HG02610 (cell line): Measurements from ENCODE around the gene ZNF761.
"Not testable (repeated sequence)": the region's sequence is repeated elsewhere in the genome, so short reads cannot be mapped to it uniquely, and the experiment has no call there.

Source experiments
- ATAC-seq: cut with Tn5 transposase; IDR thresholded peaks from one replicate; pipeline ENCODE4 v1.9.1; 2021; ENCODE audit warnings: mild to moderate bottlenecking, moderate library complexity; ENCODE audit not compliant: unreplicated experiment

Gene ZNF761

DNA sequence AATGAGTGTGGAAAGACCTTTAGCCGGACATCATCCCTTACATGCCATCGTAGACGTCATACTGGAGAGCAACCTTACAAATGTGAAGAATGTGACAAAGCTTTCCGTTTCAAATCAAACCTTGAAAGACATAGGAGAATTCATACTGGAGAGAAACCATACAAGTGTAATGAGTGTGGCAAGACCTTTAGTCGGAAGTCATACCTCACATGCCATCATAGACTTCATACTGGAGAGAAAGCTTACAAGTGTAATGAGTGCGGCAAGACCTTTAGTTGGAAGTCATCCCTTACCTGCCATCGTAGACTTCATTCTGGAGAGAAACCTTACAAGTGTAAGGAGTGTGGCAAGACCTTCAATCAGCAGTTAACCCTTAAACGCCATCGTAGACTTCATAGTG, 24.0 kb downstream of the ZNF761 start:
- ATAC-seq = no peak

DNA sequence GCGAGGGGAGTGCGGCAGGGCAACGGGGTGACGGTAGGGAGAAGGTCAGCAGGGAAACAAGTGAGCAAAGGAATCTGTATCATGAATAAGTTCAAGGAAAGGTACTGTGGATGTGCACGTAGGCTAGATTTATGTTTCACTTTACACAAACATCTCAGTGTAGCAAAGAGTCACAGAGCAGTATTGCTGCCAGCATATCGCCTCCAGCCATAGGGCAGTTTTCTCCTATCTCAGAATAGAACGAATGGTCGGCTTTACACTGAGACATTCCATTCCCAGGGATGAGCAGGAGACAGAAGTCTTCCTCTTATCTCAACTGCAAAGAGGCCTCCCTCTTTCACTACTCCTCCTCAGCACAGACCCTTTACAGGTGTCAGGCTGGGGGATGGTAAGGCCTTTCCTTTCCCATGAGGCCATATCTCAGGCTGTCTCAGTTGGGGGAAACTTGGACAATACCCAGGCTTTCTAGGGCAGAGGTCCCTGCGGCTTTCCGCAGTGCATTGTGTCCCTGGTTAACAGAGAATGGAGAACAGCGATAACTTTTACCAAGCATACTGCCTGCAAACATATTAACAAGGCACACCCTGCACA, 28.4 kb downstream of the ZNF761 start:
- not testable (repeated sequence) for ATAC-seq

DNA sequence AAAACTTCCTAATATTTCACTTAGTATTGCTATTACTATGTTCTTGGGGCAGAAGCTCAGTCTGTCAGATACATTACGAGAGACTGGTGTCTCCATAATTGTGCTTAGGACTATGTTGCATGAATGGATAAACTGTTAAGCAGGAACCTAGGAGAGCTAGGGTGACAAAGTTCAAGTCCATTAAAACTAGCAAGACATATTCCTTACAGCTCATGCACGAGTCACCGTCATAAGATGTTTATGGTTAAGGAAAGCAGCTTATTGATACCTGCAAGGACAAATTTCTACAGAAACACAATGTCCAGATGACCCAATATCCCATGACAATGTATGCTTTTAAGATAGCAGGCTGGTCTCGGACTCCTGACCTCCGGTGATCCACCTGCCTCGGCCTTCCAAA, 30.1 kb downstream of the ZNF761 start:
- ATAC-seq = no peak

DNA sequence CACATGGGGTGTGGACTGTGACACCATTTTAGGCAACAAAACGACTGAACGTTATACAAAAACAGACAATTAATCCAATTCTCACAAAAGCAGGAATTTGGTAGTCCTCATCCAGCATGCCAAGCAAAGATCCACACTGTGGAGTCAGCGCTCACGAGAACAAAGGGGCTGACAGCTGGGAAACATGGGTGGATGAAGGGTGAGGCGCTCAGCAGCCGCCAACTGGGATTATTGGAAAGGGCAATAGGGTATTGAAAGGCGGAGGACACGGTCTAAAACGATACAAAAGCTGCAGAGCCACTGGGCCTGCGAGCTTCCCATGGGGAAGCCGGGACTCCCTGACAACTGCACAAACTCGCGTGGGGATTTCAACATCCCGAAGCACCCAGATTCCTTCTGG, 31.1 kb downstream of the ZNF761 start:
- ATAC-seq = no peak

DNA sequence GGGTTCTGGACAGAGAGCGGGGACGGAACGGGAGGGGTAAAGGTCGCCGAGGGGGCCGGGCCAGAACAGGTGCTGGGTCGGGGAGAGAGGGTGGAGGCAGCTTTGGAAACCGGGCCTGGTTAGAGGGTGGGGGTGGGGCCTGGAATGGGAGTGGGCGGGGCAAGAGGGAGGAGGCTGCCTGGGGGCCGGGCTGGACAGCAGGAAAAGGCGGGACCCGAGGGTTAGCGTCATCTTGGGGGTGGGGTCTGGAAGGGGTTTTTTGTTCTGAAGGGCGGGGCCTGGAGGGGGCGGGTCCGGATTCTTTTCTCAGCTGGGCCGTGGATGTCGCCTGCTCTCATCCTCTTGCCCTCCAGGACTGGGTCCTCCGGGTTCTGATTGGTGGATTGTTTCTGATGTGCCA, 31.5 kb downstream of the ZNF761 start:
- no peak for ATAC-seq

DNA sequence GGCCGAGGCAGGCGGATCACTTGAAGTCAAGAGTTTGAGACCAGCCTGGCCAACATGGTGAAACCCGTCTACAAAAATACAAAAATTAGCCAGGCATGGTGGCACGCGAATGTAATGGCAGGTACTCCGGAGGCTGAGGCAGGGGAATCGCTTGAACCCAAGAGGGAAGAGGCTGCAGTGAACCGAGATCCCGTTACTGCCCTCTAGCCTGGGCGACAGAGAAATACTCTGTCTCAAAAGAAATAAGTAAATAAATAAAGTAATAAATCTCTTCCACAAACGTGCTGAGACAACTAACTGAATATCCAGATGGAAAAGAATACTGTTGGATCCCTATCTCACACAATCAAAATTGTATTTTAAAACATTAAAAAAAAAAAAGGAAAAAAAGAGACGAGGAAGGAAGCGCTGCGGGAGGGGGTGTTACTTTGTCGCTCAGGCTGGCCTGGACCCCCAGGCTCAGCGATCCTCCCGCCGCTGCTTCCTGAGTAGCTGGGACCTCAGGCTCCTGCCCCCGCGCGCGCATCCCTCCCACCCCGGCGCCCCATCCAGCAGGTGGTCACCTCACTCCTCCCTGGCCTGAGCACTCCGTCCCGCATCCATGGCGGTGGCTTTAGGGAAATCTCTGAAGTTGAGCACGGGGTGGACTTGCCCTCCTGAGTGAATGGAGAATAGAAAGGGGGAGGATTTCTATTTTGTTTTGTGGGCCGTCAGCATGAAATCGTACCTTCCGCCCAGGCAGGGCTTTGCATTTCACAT, 35.1 kb downstream of the ZNF761 start:
- no peak for ATAC-seq

DNA sequence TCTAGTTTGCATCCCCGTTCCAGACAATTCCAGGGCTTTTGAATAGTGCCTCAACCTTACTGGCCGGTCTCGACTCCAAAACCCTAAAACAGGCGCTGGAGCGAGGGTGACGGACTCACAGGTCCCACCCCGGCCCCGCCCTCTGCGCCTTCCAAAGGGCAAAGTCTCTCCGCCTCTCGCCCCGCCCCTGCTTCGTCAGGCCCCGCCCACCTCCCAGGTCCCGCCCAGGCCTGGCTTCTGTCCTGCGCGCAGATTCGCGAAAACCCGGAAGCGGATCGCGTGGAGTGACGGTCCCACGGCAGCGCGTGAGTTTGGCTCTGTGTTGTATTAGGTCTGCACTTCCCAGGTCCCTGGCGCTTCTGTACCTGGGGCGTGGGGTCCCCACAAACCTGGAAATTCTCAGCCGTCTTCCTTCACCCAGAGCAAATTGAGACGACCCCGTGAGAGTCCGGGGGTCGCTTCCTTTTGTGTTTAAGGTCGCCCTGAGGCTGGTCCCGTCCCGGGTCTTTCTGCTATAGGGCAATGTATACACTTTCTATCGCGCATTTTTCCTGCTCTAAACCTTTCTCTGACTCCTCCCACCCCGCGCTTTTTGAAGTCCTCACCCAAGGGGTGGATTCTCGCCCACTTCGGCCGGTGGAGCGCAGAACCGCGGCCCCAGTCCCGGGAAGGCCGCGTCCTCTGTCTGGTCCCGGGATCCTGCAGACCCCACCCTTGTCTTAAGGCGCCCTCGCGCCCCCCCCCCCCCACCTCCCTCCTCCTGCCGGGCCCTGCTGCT, 35.9 kb downstream of the ZNF761 start, which contains the start of gene ZNF813:
TSS of gene ZNF813 (plus strand) at position 249 of the 778 bp plus-strand sequence. CDS start 16,090 bp downstream, outside the sequence.
- ATAC-seq = peak; percentile 83

DNA sequence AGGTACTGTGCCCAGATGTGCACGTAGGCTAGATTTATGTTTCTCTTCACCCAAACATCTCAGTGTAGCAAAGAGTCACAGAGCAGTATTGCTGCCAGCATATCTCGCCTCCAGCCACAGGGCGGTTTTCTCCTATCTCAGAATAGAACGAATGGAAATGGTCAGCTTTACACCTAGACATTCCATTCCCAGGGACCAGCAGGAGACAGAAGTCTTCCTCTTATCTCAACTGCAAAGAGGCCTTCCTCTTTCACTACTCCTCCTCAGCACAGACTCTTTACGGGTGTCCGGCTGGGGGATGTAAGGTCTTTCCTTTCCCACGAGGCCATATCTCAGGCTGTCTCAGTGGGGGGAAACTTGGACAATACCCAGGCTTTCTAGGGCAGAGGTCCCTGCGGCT, 36.8 kb downstream of the ZNF761 start:
- ATAC-seq = not testable (repeated sequence)

DNA sequence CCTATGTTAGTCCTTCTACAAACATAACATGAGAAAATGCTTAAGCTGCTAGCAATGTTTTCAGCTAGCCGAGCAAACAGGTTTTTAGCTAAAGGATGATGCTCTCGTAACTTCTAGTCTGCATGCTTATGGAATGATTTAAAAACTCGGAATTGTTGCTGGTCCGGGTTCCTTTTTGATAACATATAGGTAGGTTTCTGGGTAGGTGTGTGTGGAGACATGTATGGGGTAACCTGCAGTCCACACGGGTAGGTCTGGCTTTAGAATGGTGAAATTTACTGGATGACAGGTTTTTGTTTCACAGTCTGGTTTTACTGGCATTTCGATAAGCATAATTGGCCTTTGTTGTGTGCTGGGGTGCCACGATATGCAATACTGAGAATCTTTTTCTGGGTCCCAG, 40.1 kb downstream of the ZNF761 start:
- no peak for ATAC-seq

DNA sequence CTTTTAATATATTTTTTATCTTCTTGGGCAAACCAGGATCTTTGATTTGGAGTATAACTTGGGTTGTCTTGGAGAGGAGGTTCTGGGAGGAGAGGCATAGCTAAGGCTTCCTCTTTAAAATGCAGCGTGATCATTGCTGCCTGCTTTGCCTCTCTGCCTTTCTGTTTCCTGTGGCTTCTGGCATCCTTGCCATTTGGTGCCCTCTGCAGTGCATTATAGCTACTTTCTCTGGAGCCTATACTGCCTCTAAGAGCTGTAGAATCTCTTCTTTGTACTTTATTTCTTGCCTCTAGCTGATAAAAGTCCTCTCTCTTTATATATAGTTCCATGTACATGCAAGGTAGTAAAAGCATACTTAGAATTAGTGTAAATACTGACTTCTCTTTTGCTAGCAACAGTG, 43.0 kb downstream of the ZNF761 start:
- not testable (repeated sequence) for ATAC-seq

DNA sequence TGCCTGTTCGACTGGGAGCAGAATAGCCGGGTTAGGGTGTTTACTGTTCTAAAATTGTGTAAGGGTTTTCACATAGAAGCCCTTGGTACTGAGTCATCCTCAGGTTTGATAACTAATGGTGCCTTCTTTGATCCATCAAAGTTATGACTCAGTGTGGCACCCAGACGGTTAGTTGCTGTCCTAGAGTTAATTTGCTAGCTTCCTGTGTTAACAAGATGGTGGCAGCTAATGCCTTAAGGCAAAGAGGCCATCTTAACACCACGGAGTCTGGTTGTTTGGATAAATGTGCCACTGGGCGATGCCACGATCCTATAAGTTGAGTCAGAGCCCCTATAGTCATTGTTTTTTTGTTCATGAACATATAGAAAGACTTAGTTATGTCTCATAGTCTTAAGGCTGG, 43.7 kb downstream of the ZNF761 start:
- not testable (repeated sequence) for ATAC-seq

DNA sequence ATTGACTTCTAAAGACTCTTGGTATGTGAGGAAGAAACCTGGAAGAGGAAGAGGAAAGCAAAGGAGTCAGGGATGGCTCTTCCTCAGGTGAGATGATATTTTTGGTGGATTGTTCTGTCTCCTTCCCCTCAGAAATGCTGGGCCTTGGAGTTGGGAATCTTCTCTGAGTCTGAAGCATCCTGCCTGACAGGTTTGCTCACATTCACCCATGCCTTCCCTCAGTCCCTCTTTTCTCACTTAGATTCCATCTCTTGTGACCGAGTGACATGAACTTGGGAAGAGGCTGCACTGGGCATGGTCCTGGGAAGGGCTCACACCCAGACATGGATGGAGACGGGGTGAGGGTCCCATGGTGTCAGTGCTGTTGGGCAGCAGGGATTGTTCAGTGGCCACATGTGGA, 52.0 kb downstream of the ZNF761 start:
- not testable (repeated sequence) for ATAC-seq

DNA sequence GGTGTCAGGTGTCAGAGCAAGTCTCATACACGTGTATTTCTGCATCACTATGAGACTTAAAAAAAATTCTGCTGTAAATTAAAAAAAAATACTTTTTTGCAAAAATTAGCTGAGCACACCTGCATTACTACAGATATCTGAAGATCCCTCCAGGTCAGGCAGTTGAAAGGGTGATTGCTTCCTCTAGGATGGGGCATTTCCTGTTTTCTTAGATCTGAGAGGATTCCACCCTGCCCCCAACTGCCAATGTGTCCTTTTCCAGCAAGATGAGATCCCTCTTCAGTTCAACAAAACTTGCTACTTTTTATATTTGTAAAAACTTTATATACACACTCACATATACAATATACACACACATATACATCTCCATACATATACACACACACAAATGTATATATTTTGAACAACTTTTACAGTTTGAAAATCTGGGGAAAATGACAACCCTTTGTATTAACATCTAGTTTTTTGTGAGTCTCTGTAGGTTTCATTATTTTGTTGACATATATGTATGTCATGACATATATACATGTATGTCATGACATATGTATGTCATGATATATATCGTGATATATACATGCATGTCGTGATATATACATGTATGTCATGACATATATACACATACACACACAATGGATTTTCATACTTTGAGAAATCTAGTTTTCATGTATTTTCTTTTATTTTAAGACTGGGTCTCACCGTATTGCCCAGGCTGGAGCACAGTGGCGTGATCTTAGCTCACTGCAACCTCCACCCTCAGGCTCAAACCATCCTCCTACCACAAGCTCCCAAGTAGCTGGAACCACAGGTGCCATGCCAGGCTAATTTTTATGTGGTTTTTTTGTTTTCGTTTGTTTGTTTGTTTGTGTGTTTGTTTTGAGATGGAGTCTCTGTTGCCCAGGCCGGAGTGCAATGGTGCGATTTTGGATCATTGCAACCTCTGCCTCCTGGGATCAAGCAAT, 53.5 kb downstream of the ZNF761 start:
- ATAC-seq = no peak

DNA sequence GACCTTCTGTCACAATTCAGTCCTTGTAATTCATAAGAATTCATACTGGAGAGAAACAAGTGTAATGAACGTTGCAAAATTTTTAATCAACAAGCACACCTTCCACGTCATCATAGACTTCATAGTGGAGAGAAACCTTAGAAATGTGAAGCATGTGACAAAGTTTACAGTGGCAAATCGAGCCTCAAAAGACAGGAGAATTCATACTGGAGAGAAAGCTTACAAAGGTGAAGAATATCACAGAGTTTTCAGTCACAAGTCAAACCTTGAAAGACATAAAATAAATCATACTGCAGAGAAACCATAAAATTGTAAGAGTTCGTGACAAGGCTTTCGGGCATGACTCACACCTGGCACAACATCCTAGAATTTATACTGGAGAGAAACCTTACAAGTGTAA, 60.4 kb downstream of the ZNF761 start:
- ATAC-seq = no peak

DNA sequence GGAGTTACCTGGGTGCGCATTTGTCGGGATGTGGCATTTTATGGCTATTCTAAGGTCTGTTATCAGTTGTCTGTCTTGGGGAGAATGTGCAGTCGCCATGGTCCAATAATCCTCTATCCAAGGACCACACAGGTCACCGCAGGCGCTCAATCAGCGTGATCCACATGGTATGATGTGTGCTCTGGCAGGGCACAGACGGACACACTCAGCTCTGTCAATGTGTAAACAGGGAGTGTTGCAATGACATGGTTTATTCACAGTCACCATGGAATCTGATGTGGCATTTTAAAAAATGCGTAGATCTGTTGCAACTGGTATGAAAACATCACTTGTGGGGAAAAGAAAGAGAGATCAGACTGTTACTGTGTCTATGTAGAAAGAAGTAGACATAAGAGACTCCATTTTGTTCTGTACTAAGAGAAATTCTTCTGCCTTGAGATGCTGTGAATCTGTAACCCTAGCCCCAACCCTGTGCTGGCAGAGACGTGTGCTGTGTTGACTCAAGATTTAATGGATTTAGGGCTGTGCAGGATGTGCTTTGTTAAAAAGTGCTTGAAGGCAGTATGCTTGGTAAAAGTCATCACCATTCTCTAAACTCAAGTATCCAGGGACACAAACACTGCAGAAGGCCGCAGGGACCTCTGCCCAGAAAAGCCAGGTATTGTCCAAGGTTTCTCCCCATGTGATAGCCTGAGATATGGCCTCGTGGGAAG, 65.7 kb downstream of the ZNF761 start:
- not testable (repeated sequence) for ATAC-seq

DNA sequence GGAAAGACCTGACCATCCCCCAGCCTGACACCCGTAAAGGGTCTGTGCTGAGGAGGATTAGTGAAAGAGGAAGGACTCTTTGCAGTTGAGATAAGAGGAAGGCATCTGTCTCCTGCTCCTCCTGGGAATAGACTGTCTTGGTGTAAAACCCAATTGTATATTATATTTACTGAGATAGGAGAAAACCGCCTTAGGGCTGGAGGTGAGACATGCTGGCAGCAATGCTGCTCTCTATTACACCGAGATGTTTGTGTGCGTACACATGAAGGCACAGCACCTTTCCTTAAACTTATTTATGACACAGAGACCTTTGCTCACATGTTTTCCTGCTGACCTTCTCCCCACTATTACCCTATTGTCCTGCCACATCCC, 66.2 kb downstream of the ZNF761 start:
- ATAC-seq = not testable (repeated sequence)

DNA sequence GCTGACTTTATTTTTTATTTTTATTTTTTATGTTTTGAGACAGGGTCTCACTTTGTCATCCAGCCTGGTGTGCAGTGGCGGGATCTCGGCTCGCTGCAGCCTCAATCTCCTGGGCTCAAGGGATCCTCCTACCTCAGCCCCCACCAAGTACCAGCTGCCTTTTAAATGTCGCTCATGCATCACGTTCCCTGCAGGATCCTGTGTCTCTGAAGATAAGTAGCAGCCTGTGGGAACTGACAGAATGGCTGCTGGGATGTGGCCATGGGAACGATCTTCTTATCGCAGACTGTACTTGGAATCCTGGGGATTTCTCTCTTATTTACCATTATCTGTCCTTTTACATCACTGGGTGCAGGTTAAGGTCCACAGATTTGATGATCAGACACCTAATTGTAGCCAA, 71.4 kb downstream of the ZNF761 start:
- not testable (repeated sequence) for ATAC-seq

DNA sequence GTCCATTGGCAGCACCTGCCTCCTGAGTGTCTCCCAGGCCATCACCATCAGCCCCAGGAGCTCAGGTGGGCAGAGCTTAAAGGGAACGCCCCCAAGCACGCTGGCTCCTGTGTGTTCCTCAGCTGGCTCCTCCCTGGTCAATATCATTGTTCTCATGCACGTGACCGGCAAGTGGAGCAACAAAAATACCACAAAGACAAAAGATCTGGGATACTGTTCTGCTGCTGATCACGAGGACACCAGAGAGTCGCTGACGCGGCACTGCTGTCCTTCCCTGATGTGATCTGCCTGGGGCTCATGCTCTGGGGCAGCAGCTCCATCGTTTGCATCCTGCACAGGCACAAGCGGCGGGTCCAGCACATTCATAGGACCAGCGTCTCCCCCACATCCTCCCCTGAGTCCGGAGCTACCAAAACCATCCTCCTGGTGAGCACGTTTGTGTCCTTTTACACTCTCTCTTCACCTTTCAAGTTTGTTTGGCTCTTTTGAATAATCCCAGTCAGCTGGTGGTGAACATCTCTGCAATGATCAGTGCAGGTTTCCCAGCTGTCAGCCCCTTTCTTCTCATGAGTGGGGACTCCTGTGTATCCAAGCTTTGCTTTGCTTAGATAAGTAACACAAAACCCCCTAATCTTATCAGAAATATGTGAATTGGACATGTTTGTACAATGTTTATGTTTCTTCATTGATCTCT, 72.0 kb downstream of the ZNF761 start:
- not testable (repeated sequence) for ATAC-seq

DNA sequence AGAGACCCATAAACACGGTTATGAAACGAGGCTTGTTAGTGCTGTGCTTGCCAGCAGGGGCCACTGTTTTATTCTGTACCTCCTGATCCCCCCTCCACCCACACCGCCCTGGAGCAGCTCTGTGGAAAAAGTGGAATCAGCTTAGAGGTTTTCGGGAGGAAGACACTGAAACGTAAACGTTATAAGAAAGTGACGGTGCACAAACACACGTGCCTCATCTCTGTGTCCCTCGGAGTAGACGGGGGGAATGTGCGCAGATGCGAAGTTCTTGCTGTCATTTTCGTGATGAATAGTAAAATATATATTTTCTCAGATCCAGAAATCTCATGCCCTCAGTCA, 72.5 kb downstream of the ZNF761 start:
- ATAC-seq = not testable (repeated sequence)

DNA sequence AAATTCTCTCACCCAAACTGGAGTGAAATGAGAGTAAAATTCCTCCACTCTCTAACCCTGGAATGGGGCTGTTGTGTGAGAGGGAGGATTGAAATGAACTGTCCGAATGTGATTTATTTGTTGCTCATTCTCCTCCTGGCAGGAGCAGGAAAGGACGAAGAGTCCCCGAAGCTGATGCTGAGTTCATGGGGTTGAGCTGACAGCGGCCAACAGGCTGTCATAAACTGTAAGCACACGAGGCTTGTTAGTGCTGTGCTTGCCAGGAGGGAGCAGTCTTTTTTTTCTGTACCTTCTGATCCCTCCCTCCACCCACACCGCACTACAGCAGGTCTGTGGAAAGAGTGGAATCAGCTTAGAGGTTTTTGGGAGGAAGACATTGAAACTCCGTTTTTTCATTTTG, 73.1 kb downstream of the ZNF761 start:
- ATAC-seq = no peak
